ENCODE measurements around the gene IST1.

Gene IST1

DNA sequence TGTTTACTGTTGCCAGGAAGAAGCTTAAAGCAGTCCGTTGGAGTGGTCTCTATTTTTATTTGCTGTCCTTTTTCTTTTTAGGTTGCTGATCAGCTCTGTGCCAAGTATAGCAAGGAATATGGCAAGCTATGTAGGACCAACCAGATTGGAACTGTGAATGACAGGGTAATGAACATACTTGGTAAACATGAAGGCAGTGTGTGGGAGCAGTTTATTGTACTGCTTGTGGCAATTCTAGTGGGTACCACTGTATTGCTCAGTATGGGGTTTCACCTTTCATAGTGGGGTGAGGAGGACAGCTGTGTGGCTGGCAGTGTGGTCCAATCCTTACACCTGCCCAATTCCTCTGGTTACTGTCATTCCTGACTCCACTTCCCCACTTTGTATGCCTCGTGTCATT, 25.3 kb downstream of the IST1 start:
- DNase-seq = no peak

DNA sequence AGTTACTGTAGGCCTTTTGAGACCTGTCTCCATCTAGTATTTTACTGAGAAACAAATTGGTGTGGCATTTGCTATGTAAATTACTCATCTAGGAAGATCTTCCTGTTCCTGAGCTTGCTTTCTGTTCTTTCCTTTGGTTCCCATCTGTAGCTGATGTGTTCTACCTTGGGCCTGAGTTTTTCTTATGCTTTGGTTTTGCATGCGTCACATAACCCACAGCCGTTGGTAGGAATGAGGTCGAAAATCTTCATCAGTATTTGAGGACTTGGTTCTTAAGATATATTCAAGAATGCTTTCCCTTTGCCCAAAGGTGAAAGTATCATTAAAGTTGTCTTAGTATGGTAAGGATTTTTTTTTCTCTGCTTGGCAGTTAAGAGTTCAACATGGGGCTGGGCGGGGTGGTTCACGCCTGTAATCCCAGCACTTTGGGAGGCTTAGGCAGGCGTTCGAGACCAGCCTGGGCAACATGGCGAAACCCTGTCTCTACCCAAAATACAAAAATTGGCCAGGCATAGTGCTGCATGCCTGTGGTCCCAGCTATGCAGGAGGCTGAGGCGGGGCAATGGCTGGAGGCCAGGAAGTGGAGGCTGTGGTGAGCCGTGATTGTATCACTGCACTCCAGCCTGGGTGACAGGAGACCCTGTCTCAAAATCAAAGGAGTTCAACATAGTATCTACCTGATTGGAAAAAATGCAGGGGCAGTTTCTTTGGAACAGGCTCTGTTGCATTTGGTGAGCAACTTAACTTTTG, 28.8 kb downstream of the IST1 start:
- DNase-seq = no peak

DNA sequence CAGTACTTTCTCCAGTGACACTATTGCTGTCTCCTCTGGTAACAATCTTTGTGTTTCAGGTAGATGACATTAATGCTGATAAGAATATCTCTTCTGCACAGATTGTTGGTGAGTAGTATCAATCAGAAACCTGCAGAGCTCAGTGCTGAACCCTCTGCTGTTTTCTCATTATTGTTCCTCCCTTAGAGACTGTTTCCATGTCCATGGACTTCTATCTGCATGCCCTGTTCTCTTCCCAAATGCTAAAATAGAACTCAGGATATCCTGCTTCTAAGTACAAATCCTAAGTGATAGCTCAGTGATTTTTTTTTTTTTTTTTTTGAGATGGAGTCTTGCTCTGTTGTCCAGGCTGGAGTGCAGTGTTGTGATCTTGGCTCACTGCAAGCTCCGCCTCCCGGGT, 29.4 kb downstream of the IST1 start:
- DNase-seq = no peak

DNA sequence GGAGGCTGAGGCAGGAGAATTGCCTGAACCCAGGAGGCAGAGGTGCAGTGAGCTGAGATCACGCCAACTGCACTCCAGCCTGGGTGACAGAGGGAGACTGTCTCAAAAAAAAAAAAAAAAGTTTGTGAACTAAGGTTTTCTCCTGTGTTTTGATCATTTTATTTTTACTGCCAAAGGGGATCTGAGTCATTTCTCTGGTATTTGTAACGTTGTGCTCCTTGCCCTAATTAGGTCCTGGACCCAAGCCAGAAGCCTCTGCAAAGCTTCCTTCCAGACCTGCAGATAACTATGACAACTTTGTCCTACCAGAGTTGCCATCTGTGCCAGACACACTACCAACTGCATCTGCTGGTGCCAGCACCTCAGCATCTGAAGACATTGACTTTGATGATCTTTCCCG, 32.1 kb downstream of the IST1 start:
- no peak for DNase-seq

DNA sequence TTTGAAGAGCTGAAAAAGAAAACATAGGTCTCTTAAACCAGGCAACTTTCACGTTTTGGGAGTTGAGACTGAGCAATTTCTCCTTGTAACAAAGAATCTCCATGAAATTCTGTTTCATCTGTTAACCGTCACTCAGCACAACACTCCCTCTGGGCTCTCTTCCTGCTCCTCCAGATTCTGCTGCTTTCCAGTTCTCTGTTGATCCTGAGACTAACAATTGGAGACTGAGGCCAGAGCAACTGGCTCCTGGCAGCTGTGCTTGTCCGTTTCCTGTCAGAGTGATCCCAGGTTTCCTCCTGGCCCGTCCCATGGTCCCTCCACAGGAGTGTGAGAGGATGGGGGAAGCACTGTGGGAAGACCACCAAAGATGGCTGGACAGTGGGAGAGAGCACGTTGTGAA, 32.5 kb downstream of the IST1 start:
- no peak for DNase-seq

DNA sequence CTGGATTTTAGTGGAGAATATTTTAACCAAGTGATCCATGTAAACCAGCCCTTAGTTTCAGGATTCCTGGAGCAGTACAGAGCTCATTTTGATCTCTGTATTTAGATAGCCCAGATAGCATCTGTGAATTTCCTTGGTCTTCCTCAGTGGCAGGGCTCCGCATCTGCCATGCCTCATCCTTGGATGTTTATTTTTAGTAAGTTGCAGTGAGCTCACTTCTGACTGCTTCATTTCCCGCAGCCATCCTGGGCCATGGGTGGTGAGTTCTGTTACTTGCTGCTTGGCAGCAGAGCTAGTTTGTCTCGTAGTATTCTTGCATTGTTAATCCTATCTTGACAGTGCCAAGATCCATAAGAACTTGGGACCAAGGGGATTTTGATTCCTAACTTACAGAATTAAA, 33.7 kb downstream of the IST1 start:
- DNase-seq = no peak

DNA sequence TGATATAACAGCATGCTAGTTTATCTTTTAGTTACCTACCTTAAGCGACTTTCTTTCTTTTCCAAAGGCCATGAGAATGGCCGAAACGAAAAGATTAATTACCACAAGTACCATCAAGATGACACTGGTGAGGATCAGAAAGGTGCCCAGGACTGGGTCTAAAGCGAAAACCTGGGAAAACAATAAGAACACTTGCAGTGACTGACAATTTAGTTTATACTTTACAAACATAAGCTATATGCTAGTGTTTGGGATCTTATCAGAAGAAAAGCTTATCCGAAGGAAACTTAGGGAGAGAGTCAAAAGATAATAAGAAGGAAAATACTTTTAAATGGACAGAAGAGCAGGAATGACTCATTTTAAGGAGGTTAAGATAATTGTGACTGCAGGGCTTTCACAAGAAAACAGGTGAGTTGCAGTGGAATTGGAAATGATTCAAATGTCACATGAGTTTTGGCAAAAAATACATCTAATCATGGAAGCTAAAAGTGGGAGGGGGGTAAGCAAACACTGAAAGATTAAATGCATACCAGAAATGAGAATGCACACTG, 34.8 kb downstream of the IST1 start:
- no peak for DNase-seq

DNA sequence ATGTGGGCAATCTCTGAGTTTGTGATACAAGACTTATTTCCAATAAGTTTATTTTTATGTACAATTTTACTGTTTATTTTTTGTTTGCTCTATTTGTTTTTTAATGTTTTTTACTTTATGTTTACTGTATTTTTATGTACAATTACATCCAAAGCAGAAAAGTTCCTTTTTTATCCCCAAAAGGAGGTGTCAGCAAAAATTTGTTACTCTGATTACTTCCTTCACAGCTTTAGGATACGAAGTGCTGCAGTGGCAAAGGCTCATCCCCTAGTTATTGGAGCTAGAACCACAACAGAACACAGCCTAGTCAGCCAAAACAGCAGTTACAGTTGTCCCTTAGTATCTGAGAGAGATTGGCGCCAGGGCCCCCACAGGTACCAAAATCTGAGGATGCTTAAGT, 35.7 kb downstream of the IST1 start:
- no peak for DNase-seq

DNA sequence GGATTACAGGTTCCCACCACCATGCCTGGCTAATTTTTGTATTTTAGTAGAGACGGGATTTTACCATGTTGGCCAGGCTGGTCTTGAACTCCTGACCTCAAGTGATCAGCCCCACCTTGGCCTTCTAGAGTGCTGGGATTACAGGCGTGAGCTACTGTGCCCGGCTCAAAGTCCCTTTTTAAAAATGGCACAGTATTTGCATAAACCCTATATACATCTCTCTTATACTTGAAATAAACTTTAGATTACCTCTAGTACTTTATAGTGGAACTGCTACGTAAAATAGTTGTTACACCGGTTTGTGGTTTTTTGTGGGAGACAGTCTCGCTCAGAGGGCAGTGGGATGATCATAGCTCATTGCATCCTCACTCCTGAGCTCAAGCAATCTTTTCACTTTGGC, 36.3 kb downstream of the IST1 start:
- no peak for DNase-seq

DNA sequence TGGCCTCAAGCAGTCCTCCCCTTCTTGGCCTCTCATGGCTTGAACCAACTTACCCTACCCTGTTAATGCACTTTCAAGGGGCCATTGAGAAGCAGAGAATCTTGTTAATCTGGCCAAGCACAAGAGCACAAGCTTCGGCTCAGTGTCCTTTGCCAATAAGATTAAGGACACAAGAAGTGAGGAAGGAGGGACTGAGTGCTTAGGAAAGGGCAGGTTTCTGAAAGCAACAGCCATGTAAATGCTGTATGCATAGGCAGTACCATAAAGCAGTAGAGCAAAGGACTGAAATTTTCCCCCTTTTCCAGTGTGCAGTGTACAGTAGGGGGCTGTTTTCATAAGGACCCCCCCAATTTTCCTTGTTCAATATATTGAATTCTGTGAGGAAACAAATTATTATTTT, 37.7 kb downstream of the IST1 start:
- DNase-seq = no peak

DNA sequence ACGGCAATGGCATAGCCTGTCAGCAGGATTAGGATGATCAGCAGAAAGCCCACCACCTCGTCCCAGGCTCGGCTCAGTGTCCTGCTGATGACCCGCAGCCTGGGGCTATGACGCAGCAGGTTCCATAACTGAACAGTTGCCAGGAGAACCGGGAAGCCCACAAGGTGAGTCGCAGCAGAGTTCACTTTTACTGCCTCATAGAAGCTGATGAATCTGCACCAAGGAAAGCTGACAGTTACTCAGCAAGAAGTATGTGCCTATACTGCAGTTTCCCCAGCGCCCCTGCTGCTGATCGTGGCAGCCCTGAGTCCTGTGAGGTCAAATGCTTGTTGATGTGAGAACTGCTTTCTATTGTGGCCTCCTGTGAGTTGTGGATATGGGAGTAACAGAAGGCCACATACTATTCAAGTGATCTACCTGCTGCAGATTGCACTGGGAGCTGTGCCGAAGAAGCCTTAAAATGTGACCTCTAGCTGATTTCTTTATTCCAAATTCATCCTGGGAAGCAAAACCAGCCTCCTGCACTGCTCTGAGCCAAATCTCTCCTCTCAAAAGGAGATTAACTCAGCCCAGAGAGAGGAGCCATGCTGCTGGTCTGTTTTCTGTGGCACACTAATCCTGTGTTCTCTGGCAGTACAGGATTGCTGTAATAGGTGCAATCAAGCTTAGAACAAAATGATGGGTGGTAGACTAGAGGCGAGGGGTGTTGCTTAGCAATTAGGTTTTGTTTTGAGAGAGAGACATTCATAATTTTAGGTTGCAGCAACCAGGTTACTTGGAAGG, 38.8 kb downstream of the IST1 start:
- DNase-seq = no peak

DNA sequence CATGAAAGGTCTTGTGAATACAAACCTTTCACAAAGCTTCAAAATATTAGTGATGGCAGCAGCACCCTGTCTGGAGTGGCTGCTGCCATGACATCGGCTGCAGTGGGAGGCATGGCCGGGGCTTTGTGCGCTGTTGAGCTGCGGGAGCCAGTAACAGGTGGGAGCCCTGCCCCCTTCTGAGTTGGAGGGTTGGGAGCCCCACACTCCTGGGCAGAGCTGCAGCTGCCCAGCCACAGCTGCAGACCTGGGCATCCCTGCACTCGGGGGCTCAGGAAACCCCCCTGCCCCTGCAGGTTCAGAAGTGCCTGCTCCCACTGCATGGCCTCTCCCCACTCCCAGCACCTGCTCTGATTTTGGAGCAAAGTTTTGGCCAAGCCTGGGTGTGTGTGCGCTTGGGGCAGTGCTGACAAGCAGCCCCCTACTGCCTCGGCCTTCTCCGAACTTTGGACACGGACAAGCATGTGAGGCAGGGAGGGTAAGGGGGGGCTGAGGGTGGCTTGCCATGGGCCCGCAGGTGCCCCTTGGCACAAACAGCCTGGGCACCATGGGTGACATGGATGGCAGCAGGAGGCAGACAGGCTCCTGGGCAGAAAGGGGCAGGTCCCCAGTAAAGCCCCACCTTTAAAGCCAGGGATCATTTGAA, 42.7 kb downstream of the IST1 start:
- no peak for DNase-seq

DNA sequence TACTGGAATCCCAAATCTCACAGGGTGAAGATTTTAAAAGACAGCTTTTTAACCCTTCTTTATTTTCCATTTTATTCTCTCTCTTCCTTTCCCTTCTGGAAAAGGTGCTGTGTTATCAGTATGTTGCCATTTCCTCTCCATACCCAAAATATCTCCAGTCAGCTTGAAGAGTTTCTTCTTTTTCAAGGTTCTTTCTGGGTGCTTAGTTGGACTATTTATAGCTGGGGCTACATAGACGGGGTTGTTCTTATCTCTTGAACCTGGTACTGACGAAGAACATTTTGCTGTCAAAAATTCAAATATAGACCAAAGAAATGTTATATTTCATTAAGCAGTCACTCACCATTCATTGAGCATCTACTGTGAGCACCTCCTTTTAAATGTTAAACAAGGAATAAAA, 48.6 kb downstream of the IST1 start:
- no peak for DNase-seq

DNA sequence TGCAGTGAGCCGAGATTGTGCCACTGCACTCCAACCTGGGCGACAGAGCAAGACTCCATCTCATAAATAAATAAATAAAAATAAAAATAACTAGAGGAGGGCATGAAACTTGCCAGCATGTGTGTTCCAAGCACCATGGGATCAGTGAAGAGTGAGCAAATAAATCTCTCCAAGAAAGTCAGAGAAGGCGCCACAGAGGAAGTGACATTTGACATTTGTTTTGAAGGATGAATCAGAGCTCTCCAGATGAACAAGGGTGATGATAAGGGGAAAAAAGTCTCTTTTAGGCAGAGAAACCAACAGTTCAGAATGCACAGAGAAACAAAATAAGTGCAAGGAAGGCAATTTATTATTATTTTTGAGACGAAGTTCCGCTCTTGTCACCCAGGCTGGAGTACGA, 50.3 kb downstream of the IST1 start:
- no peak for DNase-seq

DNA sequence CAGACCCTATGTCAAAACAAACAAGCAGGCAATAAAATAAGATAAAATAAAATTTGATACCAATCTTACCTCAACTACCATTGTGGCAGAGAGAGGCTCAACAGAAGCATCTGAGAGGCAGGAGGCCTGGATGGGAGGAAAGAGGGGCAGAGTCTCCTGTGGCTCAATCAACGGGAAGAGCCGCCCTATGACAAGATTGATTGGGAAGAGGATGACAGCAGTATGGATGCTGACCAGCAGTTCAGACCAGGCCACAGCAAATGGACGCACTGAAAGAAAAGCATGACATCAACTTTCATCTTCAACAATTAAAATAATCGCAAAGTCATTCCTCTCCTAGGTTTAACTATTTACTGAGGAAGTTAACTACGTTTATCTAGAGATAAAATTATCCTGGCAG, 57.5 kb downstream of the IST1 start:
- DNase-seq = no peak

DNA sequence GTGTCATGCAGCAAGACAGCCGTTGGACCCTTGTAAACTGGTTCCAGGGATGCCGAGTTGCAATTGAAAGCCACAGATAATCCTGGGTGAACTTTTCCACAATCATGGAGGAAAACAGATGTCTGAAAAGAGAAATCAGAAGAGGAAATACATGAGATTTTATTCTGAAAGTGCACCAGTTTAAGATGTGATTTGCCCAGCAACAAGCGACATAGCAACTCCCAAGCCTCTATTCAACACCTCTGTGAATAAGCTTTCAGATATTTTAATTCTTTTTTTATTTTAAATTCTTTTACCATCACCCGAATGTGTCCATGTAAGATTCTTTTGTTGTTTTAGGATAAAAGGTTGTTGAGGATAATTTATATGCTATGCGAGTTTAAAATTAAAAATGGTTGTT, 58.8 kb downstream of the IST1 start:
- no peak for DNase-seq

DNA sequence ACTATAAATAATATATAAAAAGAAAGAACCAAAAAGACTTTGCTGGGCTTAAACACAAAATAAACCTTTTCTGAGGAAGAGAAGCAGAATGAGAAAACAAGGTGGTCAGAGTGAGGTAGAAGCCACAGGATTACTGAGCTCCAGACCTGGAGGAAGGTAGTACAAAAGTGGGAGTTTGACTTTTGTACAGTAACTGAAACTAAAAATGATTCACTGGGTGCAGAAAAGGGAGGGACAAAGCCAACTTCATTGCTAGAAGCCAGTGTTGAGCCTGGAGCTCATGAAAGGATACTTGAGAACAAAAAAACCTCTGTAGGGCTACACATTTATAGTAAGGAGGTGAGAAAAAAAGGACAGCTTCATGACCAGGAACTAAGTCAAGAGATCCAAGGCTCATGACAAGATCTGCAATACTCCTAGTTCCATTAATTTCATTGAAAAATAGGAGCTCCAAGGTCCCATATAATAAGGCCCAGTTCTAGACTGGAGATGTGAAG, 59.4 kb downstream of the IST1 start:
- DNase-seq = no peak

DNA sequence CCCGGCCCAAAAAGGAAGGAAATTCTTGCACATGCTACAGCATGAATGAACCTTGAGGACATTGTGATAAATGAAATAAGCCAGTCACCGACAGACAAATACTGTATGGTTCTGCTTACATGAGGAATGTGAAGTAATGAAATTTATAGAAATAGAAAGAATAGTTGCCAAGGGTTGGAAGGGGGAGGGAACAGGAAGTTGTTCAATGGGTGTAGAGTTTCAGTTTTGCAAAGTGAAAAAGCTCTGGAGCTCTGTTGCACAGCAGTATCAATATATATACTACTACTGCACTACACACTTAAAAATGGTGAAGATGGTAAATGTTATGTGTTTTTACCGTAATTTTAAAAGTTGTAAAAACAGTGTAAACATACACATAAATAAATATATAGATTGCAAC, 61.2 kb downstream of the IST1 start:
- DNase-seq = no peak

DNA sequence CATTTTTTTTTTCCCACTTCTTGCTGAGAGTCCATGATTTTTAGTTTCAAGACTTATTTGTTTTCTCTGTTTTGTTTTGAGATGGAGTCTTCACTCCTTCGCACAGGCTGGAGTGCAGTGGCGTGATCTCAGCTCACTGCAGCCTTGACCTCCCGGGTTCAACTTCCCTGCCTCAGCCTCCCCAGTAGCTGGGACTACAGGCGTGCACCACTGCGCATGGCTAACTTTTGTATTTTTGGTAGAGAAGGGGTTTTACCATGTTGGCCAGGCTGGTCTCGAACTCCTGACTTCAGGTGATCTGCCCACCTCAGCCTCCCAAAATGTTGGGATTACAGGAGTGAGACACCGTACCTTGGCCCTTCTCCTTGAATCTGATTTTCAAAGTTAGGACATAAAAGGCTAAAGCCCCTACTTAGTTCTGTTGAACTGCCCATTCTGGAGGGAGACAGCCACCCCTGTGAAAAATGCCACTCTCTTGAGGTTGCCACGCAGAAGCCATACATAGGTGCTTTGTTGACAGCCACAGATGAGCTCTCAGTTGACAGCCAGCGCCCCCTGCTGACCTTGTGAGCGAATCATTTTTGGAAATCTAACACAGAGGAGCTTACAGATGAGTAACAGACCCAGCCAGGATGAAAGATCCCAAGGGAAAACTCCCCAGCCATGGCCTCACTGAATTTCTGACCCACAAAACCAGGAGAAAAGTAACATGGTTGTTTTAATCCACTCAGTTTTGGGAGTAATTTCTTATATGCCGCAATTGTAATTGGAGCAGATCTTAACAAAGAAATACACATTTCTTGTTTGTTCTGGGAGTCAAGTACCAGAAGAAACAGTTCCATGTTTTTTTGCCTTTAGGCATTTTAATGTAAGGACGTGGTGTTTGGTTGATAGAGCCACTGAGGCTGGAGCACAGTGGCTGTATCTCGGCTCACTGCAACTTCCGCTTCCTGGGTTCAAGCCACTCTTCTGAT, 66.0 kb downstream of the IST1 start:
- DNase-seq = peak; percentile 82

DNA sequence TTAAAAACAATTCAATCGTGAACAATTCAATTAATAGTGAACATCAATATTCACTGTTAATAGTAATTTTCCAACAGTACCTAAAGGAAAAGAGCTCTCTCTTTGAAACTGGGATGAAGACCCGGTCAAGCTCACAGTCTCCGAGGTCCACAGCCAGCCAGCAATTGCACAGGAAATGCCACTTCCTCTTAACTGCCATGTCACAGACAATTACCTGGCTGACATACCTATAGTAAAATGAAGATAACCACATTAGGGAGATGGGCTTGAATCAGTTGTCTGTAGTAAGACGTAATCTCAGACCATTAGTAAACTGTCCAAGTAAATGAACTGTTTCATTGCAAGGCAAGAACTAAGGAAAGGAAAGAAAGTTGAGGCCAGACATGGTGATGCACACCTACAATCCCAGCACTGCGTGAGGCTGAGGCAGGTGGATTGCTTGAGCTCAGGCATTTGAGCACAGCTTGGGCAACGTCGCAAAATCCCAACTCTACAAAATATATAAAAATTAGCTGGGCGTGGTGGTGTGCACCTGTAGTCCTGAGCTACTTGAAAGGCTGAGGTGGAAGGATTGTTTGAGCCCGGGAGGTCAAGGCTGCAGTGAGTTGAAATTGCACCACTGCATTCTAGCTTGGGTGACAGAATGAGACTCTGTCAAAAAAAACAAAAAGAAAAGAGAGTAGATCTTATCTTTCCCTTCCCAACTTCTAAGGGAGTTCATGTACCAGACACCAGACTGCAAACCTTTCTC, 68.0 kb downstream of the IST1 start:
- no peak for DNase-seq

DNA sequence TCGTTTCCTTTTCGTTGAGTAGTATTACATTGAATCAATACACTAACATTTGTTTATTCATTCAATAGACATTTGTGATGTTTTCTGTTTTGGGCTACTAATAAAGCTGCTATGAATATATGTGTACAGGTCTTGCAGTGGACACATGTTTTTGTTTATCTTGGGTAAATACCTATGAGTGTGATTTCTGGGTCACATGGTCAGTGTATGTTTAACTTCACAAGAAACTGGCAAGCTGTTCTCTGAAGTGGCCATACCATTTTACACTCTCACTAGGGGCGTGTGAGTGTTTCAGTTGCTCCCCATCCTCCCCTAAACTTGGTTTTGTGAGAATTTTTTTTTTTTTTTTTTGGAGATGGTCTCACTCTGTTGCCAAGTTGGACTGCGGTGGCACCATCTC, 69.9 kb downstream of the IST1 start:
- no peak for DNase-seq

DNA sequence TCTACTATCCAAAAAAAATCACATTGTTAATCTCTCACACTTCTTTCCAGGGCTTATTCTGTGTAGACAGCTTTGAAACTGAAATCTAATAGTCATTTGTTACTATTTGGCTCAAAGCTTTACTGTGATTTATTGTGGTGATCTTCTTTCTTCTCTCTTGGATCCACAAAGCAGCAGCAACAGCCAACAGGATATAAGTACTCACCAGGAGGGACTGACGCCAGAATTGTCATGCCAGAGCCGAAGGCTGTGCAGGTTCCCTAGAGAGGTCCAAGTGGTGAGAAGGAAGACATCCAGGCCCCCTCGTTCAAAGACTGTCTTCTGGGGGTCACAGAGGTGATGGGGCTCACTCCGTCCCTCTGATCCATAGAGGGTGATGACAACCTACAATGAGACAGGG, 71.6 kb downstream of the IST1 start:
- DNase-seq = no peak

Data from CD4-positive, alpha-beta T cell treated with Interleukin-17A for 1 hour (primary cell).